Activated T-helper 2 cell treated with anti-CD3 and anti-CD28 coated beads, Interferon-gamma antibody, Interleukin-2, Interleukin-4, amounts not matched to agents 10 μg/mL and 5 μg/mL and 100 μg/mL, durations not matched to agents 14 hours and 24 hours and 36 hours (primary cell): ENCODE results near the gene SIGLEC12. TPM values are rescaled to one million over a fixed set of nuclear protein-coding genes. Genes with fewer than 3 reads are reported as not detected.

Source experiments
- DNase-seq: peaks from one replicate; pipeline ENCODE4 v3.0.0; 2021; ENCODE audit warnings: low spot score
- H3K27ac Mint-ChIP-seq: one replicate; pipeline ENCODE4 v1.8.0; 2021; ENCODE audit warnings: mixed read lengths
- H3K27me3 Mint-ChIP-seq: one replicate; pipeline ENCODE4 v1.8.0; 2021; ENCODE audit warnings: low read depth, mixed read lengths
- H3K36me3 Mint-ChIP-seq: one replicate; pipeline ENCODE4 v1.8.0; 2021; ENCODE audit warnings: low read depth, mixed read lengths
- H3K4me1 Mint-ChIP-seq: one replicate; pipeline ENCODE4 v1.8.0; 2021; ENCODE audit warnings: low read depth, mixed read lengths
- H3K4me3 Mint-ChIP-seq: one replicate; pipeline ENCODE4 v1.8.0; 2021; ENCODE audit warnings: low read depth, mild to moderate bottlenecking, moderate library complexity, mixed read lengths
- H3K9me3 Mint-ChIP-seq: one replicate; pipeline ENCODE4 v1.8.0; 2021; ENCODE audit warnings: mixed read lengths
- intact Hi-C: fragments of 100-400 bp; cut with micrococcal nuclease; formaldehyde crosslinking; loops from one replicate; pipeline ENCODE4 v1.15.1; 2023
- total RNA-seq: library from RNA; stranded (reverse); gene quantifications from 2 replicates; pipeline ENCODE4 v1.2.3, GENCODE V29; 2022

Gene SIGLEC12
- total RNA-seq, 1 donor from 2014 or later: 4.6 TPM

- H3K36me3 Mint-ChIP-seq: peaks cover 34% of the 10 kb centered on the region
- no peaks in the 10 kb centered on the region for H3K27me3 Mint-ChIP-seq
- DNase-seq: no peak
- intact Hi-C loops: no loop called here
- H3K27ac Mint-ChIP-seq: no peak overlapping the region
- peaks cover 10% of the 10 kb centered on the region for H3K9me3 Mint-ChIP-seq
- peaks cover 25% of the 10 kb centered on the region for H3K4me1 Mint-ChIP-seq
- H3K4me3 Mint-ChIP-seq: no peak overlapping the region
Measured at GRCh38 chr19:51490676-51491075, 10.9 kb downstream of the SIGLEC12 start.

- Mint-ChIP-seq H3K27me3 (no peaks in the 10 kb centered on the region), H3K9me3 (peaks cover 10% of the 10 kb centered on the region), H3K36me3 (peaks cover 26% of the 10 kb centered on the region), H3K4me3 (peak overlapping the region; percentile 3), H3K27ac (peak overlapping the region; percentile 82), H3K4me1 (peaks cover 25% of the 10 kb centered on the region)
- DNase-seq: no peak
- intact Hi-C loops: loop anchor here (1.0 kb wide), 2 partner anchors 12 to 48 kb away; partner anchors contain the start of gene SIGLEC12
Measured at GRCh38 chr19:51489113-51489512, 12.5 kb downstream of the SIGLEC12 start.

GRCh38 chr19:51488491-51488890 lies 13.1 kb downstream of the SIGLEC12 start:
- H3K4me3 Mint-ChIP-seq: no peak overlapping the region
- H3K9me3 Mint-ChIP-seq: peaks cover 6% of the 10 kb centered on the region
- H3K4me1 Mint-ChIP-seq: peaks cover 20% of the 10 kb centered on the region
- no peaks in the 10 kb centered on the region for H3K27me3 Mint-ChIP-seq
- no peak for DNase-seq
- intact Hi-C loops: no loop called here
- H3K27ac Mint-ChIP-seq: no peak overlapping the region
- H3K36me3 Mint-ChIP-seq: peaks cover 20% of the 10 kb centered on the region

- no peaks in the 10 kb centered on the region for H3K27me3 Mint-ChIP-seq
- DNase-seq: no peak
- H3K4me3 Mint-ChIP-seq: no peak overlapping the region
- H3K27ac Mint-ChIP-seq: no peak overlapping the region
- peaks cover 6% of the 10 kb centered on the region for H3K36me3 Mint-ChIP-seq
- H3K4me1 Mint-ChIP-seq: peaks cover 11% of the 10 kb centered on the region
- H3K9me3 Mint-ChIP-seq: peaks cover 5% of the 10 kb centered on the region
- intact Hi-C loops: no loop called here
Measured at GRCh38 chr19:51485960-51486660, 15.5 kb downstream of the SIGLEC12 start.

GRCh38 chr19:51480590-51480989 lies 21.0 kb downstream of the SIGLEC12 start:
- no peak for DNase-seq
- H3K9me3 Mint-ChIP-seq: no peaks in the 10 kb centered on the region
- no peak overlapping the region for H3K27ac Mint-ChIP-seq
- no peaks in the 10 kb centered on the region for H3K36me3 Mint-ChIP-seq
- intact Hi-C loops: no loop called here
- H3K4me3 Mint-ChIP-seq: no peak overlapping the region
- H3K4me1 Mint-ChIP-seq: peaks cover 25% of the 10 kb centered on the region
- no peaks in the 10 kb centered on the region for H3K27me3 Mint-ChIP-seq

GRCh38 chr19:51479531-51480331 lies 21.9 kb downstream of the SIGLEC12 start:
- DNase-seq: no peak
- H3K4me1 Mint-ChIP-seq: peaks cover 26% of the 10 kb centered on the region
- peak overlapping the region; percentile 17 for H3K27ac Mint-ChIP-seq
- intact Hi-C loops: no loop called here
- H3K36me3 Mint-ChIP-seq: no peaks in the 10 kb centered on the region
- no peaks in the 10 kb centered on the region for H3K27me3 Mint-ChIP-seq
- H3K4me3 Mint-ChIP-seq: no peak overlapping the region
- no peaks in the 10 kb centered on the region for H3K9me3 Mint-ChIP-seq

- Mint-ChIP-seq H3K9me3 (no peaks in the 10 kb centered on the region), H3K4me3 (no peak within 1 kb of the TSS), H3K4me1 (peaks cover 30% of the 10 kb centered on the region), H3K27ac (peak within 1 kb of the TSS; percentile 17), H3K27me3 (no peaks in the 10 kb centered on the region), H3K36me3 (no peaks in the 10 kb centered on the region)
- intact Hi-C loops: no loop called here
- no peak for DNase-seq
Measured at GRCh38 chr19:51478381-51479234, 23.0 kb downstream of the SIGLEC12 start, which contains the start of gene CEACAM18. TSS of gene CEACAM18 (plus strand) at chr19:51478539.

GRCh38 chr19:51477344-51477743 lies 24.3 kb downstream of the SIGLEC12 start:
- H3K27me3 Mint-ChIP-seq: no peaks in the 10 kb centered on the region
- H3K4me1 Mint-ChIP-seq: peaks cover 40% of the 10 kb centered on the region
- no peaks in the 10 kb centered on the region for H3K9me3 Mint-ChIP-seq
- H3K4me3 Mint-ChIP-seq: no peak overlapping the region
- H3K36me3 Mint-ChIP-seq: no peaks in the 10 kb centered on the region
- intact Hi-C loops: no loop called here
- no peak for DNase-seq
- no peak overlapping the region for H3K27ac Mint-ChIP-seq

- Mint-ChIP-seq H3K4me3 (no peak overlapping the region), H3K9me3 (no peaks in the 10 kb centered on the region), H3K36me3 (no peaks in the 10 kb centered on the region), H3K27ac (no peak overlapping the region), H3K27me3 (no peaks in the 10 kb centered on the region), H3K4me1 (peaks cover 42% of the 10 kb centered on the region)
- no peak for DNase-seq
- intact Hi-C loops: no loop called here
Measured at GRCh38 chr19:51476164-51476563, 25.4 kb downstream of the SIGLEC12 start.

- peak; percentile 67 for DNase-seq
- H3K27ac Mint-ChIP-seq: peak overlapping the region; percentile 29
- H3K27me3 Mint-ChIP-seq: no peaks in the 10 kb centered on the region
- no peak overlapping the region for H3K4me3 Mint-ChIP-seq
- H3K4me1 Mint-ChIP-seq: peaks cover 37% of the 10 kb centered on the region
- intact Hi-C loops: loop anchor here (1.0 to 2.0 kb wide), 4 partner anchors 42 to 164 kb away; partner anchors contain the start of gene SIGLEC10
- no peaks in the 10 kb centered on the region for H3K9me3 Mint-ChIP-seq
- no peaks in the 10 kb centered on the region for H3K36me3 Mint-ChIP-seq
Measured at GRCh38 chr19:51473009-51473707, 28.4 kb downstream of the SIGLEC12 start.

- H3K4me1 Mint-ChIP-seq: peaks cover 42% of the 10 kb centered on the region
Measured at GRCh38 chr19:51472607-51473006, 29.0 kb downstream of the SIGLEC12 start.

GRCh38 chr19:51471527-51471926 lies 30.1 kb downstream of the SIGLEC12 start:
- intact Hi-C loops: no loop called here
- Mint-ChIP-seq H3K27ac (no peak overlapping the region), H3K27me3 (no peaks in the 10 kb centered on the region), H3K9me3 (no peaks in the 10 kb centered on the region), H3K4me3 (no peak overlapping the region), H3K36me3 (no peaks in the 10 kb centered on the region), H3K4me1 (peaks cover 51% of the 10 kb centered on the region)
- DNase-seq: no peak

More at GRCh38 chr19:51472607-51473006, 29.0 kb downstream of the SIGLEC12 start:
- H3K36me3 Mint-ChIP-seq: no peaks in the 10 kb centered on the region
- no peak overlapping the region for H3K4me3 Mint-ChIP-seq
- peak overlapping the region; percentile 29 for H3K27ac Mint-ChIP-seq
- no peak for DNase-seq
- intact Hi-C loops: loop anchor here (1.0 to 2.0 kb wide), 4 partner anchors 43 to 165 kb away; partner anchors contain the start of gene SIGLEC10
- no peaks in the 10 kb centered on the region for H3K27me3 Mint-ChIP-seq
- no peaks in the 10 kb centered on the region for H3K9me3 Mint-ChIP-seq
